HG03139 (cell line): ENCODE data around the gene ITGA6.

Experiments used
- ATAC-seq: cut with Tn5 transposase; IDR thresholded peaks from one replicate; pipeline ENCODE4 v1.9.1; 2021; ENCODE audit not compliant: unreplicated experiment

Gene ITGA6

GRCh38 chr2:172439509-172439860 lies 12.1 kb downstream of the ITGA6 start:
- ATAC-seq = no peak

- no peak for ATAC-seq
Measured at GRCh38 chr2:172439911-172440310, 12.5 kb downstream of the ITGA6 start.

GRCh38 chr2:172440795-172441194 lies 13.4 kb downstream of the ITGA6 start:
- ATAC-seq = no peak

- no peak for ATAC-seq
Measured at GRCh38 chr2:172442072-172442895, 14.9 kb downstream of the ITGA6 start.

GRCh38 chr2:172445851-172446250 lies 18.5 kb downstream of the ITGA6 start:
- no peak for ATAC-seq

GRCh38 chr2:172446474-172447063 lies 19.2 kb downstream of the ITGA6 start:
- no peak for ATAC-seq

GRCh38 chr2:172447811-172448493 lies 20.6 kb downstream of the ITGA6 start:
- ATAC-seq = no peak

- no peak for ATAC-seq
Measured at GRCh38 chr2:172448544-172449267, 21.3 kb downstream of the ITGA6 start.

GRCh38 chr2:172449911-172450550 lies 22.6 kb downstream of the ITGA6 start:
- no peak for ATAC-seq

- ATAC-seq = no peak
Measured at GRCh38 chr2:172451923-172452322, 24.5 kb downstream of the ITGA6 start.

- ATAC-seq = no peak
Measured at GRCh38 chr2:172452845-172453244, 25.5 kb downstream of the ITGA6 start.

GRCh38 chr2:172454404-172455120 lies 27.2 kb downstream of the ITGA6 start:
- no peak for ATAC-seq

- no peak for ATAC-seq
Measured at GRCh38 chr2:172455121-172455515, 27.7 kb downstream of the ITGA6 start.

GRCh38 chr2:172456002-172456401 lies 28.6 kb downstream of the ITGA6 start:
- ATAC-seq = no peak

GRCh38 chr2:172457536-172457935 lies 30.1 kb downstream of the ITGA6 start:
- no peak for ATAC-seq

GRCh38 chr2:172458561-172459124 lies 31.3 kb downstream of the ITGA6 start:
- no peak for ATAC-seq

GRCh38 chr2:172460780-172461201 lies 33.4 kb downstream of the ITGA6 start:
- ATAC-seq = no peak

GRCh38 chr2:172461591-172462372 lies 34.4 kb downstream of the ITGA6 start:
- no peak for ATAC-seq

GRCh38 chr2:172462373-172462848 lies 35.0 kb downstream of the ITGA6 start:
- no peak for ATAC-seq
